Spleen (tissue), 11 donors: ENCODE data around the gene AFDN. TPM values are rescaled to one million over a fixed set of nuclear protein-coding genes. Genes with fewer than 3 reads are reported as not detected.

ENCODE experiments used
- DNase-seq: peaks from one replicate; pipeline ENCODE4 v3.0.0-alpha.2; 2020
- H3K27ac ChIP-seq, 8 donors: fragments of 200-600 bp; sonication (generic) in 7 of 8; 1 replicate in 4 of 8; 2 replicates in 4 of 8; pipeline versions ENCODE4 v1.5.0 to v1.8.0; 2016 to 2021; ENCODE audit warnings: inconsistent platforms in 4 of 8, mild to moderate bottlenecking in 4 of 8, moderate library complexity in 1 of 8
- H3K27me3 ChIP-seq, 7 donors: fragments of 200-600 bp; sonication (generic) in 6 of 7; replicated peaks in 1 of 7; 1 replicate in 4 of 7; 2 replicates in 3 of 7; pipeline versions ENCODE4 v1.5.0 to v1.8.0; 2016 to 2021; ENCODE audit warnings: inconsistent platforms in 3 of 7, mild to moderate bottlenecking in 1 of 7
- H3K36me3 ChIP-seq, 6 donors: fragments of 200-600 bp; sonication (generic) in 5 of 6; 1 replicate in 4 of 6; 2 replicates in 2 of 6; pipeline versions ENCODE4 v1.5.0 to v1.8.0; 2016 to 2021; ENCODE audit warnings: inconsistent platforms in 2 of 6
- H3K4me1 ChIP-seq, 6 donors: fragments of 200-600 bp; sonication (generic) in 5 of 6; 1 replicate in 3 of 6; 2 replicates in 3 of 6; pipeline versions ENCODE4 v1.5.0 to v1.8.0; 2016 to 2021; ENCODE audit warnings: inconsistent platforms in 3 of 6
- H3K4me3 ChIP-seq, 8 donors: fragments of 200-600 bp; sonication (generic) in 7 of 8; 1 replicate in 4 of 8; 2 replicates in 4 of 8; pipeline versions ENCODE4 v1.5.0 to v1.8.0; 2016 to 2021; ENCODE audit warnings: inconsistent platforms in 4 of 8, mild to moderate bottlenecking in 4 of 8, moderate library complexity in 2 of 8
- H3K9me3 ChIP-seq, 8 donors: fragments of 200-600 bp; sonication (generic) in 7 of 8; 1 replicate in 4 of 8; 2 replicates in 4 of 8; pipeline versions ENCODE4 v1.5.0 to v1.8.0; 2016 to 2021; ENCODE audit warnings: inconsistent platforms in 4 of 8
- POLR2A ChIP-seq, 3 donors: fragments of 450-650 bp; IDR thresholded peaks; one replicate each; pipeline ENCODE4 v1.5.1; 2017; ENCODE audit warnings: antibody characterized with exemption in 3 of 3, mild to moderate bottlenecking in 1 of 3
- POLR2AphosphoS5 ChIP-seq, 3 donors: sonication (generic); formaldehyde crosslinking; IDR thresholded peaks; one replicate each; pipeline ENCODE4 v1.5.1; 2017; ENCODE audit warnings: antibody characterized with exemption in 3 of 3
- WGBS, 5 donors: extraction: QIAGEN DNeasy Blood & Tissue Kit in 3 of 5; methylation state at CpG; one replicate each; pipeline versions ENCODE4 v1.1.5 to v1.1.7; 2013 to 2018; 5-methylcytosine and 5-hydroxymethylcytosine counted together
- intact Hi-C: fragments of 100-400 bp; cut with DNase I; formaldehyde crosslinking; loops from one replicate; pipeline ENCODE4 v1.15.0; 2023; ENCODE audit warnings: low total_unique reads
- polyA plus RNA-seq, 3 donors: library from polyadenylated mRNA; stranded (reverse); fragments of 200-250 nt; gene quantifications; one replicate each; pipeline ENCODE4 v1.2.1, GENCODE V29; 2013
- total RNA-seq, 7 donors: library from RNA; depleted of rRNA in 3 of 7; stranded (reverse); fragments of >200 nt in 3 of 7; fragmentation: NEBNext Ultra II Directional in 4 of 7; extraction: Animal tissue kit (Norgen Biotek cat#: 25700) in 4 of 7; gene quantifications; one replicate each; pipeline versions ENCODE4 v1.1.0 to v1.2.1, GENCODE V29; 2016 to 2021
- TF ChIP-seq, protein P1 (sequence below), 11 experiments: fragments of 200-600 bp in 7 of 11; fragments of 450-650 bp in 4 of 11; sonication (generic) in 4 of 11; IDR thresholded peaks in 8 of 11; conservative IDR thresholded peaks in 3 of 11; 1 replicate in 7 of 11; 2 replicates in 4 of 11; pipeline versions ENCODE4 v1.4.0 to v1.8.0; 2016 to 2021; ENCODE audit warnings: antibody characterized with exemption in 11 of 11, inconsistent platforms in 4 of 11, mild to moderate bottlenecking in 1 of 11
- donor health status: healthy with polysubstance abuse.
- donor health status: DM: no; HTN: no; CAD: no; lungs with moderate emphysema.
- donor health status: DM: no; HTN: no; CAD: no.
- donor health status: Bipolar disorder and iron deficiency.
- donor health status: healthy.
- donor health status: DM: no; HTN: no; CAD: no.
- donor health status: DM: yes; HTN: yes; CAD: no.

Gene AFDN
- total and polyA plus RNA-seq, 10 donors: 7.4 to 148 (median 102) TPM

DNA sequence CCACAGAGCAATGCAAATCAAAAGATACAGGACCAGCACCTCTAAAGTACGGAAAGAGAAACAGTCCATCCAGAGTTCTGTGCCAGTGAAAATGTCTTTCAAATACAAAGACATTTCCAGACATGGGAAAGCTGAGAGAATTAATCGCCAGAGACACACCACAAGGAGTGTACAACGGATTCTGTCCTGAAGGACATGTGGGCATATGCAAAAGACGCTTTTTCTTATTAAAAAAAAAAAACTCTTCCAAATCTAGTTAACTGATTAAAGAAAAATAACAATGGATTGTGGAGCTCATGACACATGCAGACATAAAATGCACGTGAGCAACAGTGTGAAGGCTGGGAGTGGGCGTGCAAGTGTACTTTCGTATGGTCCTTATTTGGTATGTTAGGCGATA is 193.5 kb downstream of the AFDN start:
- WGBS, 5 donors: 90 to 92% (median 90%) methylated on average over 8 of the region's 8 CpGs
- Histone ChIP-seq H3K4me1 (no peaks in the 10 kb centered on the region), H3K9me3 (peaks cover 0 to 3% (median 0%) of the 10 kb centered on the region in 8 donors), H3K4me3 (no peak overlapping the region), H3K27ac (no peak overlapping the region), H3K36me3 (no peaks in the 10 kb centered on the region), H3K27me3 (no peaks in the 10 kb centered on the region)
- DNase-seq: no peak
- intact Hi-C loops: no loop called here
- TF ChIP-seq POLR2AphosphoS5 (IDR thresholded peaks at IDR 0.05) (no peak), POLR2A (IDR thresholded peaks at IDR 0.05) (no peak)
- TF ChIP-seq, protein P1, sequence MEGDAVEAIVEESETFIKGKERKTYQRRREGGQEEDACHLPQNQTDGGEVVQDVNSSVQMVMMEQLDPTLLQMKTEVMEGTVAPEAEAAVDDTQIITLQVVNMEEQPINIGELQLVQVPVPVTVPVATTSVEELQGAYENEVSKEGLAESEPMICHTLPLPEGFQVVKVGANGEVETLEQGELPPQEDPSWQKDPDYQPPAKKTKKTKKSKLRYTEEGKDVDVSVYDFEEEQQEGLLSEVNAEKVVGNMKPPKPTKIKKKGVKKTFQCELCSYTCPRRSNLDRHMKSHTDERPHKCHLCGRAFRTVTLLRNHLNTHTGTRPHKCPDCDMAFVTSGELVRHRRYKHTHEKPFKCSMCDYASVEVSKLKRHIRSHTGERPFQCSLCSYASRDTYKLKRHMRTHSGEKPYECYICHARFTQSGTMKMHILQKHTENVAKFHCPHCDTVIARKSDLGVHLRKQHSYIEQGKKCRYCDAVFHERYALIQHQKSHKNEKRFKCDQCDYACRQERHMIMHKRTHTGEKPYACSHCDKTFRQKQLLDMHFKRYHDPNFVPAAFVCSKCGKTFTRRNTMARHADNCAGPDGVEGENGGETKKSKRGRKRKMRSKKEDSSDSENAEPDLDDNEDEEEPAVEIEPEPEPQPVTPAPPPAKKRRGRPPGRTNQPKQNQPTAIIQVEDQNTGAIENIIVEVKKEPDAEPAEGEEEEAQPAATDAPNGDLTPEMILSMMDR (IDR thresholded peaks at IDR 0.05 in 8 of 11, conservative IDR thresholded peaks at IDR 0.05 in 3 of 11): no peak

DNA sequence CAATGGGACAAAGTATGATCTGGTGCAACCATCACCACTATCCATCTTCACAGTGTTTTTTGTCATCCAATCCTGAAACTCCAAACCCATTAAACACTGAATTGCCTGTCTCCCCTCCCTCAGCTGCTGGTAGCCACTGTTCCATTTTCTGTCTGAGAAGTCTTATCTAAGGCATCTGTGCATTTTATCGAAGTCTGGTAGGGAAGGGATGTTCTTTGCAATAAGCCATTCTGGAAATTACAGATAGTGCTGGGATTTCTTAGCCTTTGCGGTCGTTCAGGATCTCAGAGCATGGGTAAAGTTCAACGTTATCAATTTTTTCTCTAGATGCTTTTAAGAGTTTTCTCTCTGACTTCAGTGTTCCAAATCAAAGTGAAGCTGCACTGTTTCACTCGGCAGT is 194.9 kb downstream of the AFDN start:
- intact Hi-C loops: no loop called here
- H3K4me1 ChIP-seq: no peaks in the 10 kb centered on the region

More for the DNA sequence above, 194.9 kb downstream of the AFDN start:
- Histone ChIP-seq H3K27ac (no peak overlapping the region), H3K9me3 (peaks cover 0 to 3% (median 0%) of the 10 kb centered on the region in 8 donors), H3K27me3 (no peaks in the 10 kb centered on the region), H3K4me3 (no peak overlapping the region), H3K36me3 (no peaks in the 10 kb centered on the region)
- 76 to 90% (median 84%) methylated on average over 5 of the region's 5 CpGs for WGBS, 5 donors
- no peak for DNase-seq
- TF ChIP-seq, protein P1 (IDR thresholded peaks at IDR 0.05 in 8 of 11, conservative IDR thresholded peaks at IDR 0.05 in 3 of 11): no peak
- TF ChIP-seq POLR2AphosphoS5 (IDR thresholded peaks at IDR 0.05): no peak

Other genes starting within 250 kb of the AFDN start
- 1 to 10 TPM in 1 of 7 donors, under 1 TPM in 3, not detected in 3; 0.32 to 1.7 (median 0.47) TPM for gene KIF25, start 170.8 kb downstream of the AFDN start, total RNA-seq
- gene KIF25, start 170.8 kb downstream of the AFDN start, polyA plus RNA-seq: 1 to 10 TPM in 1 of 3 donors, under 1 TPM in 2; 0.49 to 1.1 (median 0.51) TPM